AG08396 (cell line): ENCODE data around the gene NFYC.

Experiments used
- DNase-seq: peaks from one replicate; pipeline ENCODE4 v3.0.0; 2012; ENCODE audit warnings: low spot score, mixed read lengths

The NFYC gene

DNA sequence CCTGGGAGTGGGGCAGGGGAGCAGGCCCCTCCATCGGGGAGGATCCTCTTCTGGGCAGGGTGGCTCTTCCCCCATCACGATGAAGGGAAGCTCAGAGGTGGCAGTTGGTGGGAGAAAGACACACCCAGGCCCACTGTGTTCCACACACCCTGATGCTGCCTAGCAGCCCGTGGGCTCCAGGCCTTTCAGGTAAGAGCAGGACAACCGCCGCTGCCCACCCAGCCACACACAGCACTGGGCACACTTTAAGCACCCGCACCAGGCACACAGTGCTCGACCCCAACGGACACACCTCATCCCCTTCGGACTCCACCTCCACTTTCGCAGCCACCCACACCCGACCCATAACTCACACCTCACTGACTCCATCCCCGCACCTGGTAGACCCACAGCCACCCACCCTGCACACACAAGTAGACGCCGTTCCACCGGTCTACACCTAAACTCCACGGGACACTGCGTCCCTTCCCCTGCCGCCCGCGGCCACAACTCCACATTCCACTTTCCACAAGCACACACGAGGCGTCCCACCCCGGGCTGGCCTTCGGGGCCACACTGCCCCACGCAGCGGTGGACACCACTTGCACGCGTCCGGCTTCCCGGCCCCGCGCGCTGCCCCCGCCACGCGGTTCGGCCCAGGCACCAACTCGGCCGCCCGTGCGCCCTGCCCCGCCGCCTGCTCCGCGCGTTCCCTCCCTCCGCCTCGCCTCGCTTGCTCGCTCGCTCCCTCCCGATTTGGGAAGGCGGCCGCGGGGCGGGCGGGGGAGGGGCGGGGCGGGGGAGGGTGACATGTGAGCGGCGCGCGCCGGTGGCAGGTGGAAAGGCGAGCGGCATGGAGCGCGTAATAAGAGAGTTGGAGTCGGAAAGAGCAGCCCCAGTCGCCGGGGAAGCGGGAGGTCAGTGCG, 91.7 kb downstream of the NFYC start, which contains the start of gene KCNQ4:
KCNQ4 (plus strand) TSS at position 787 of the 905 bp plus-strand sequence. CDS start 307 bp downstream, outside the sequence.
- peak; percentile 58 for DNase-seq

DNA sequence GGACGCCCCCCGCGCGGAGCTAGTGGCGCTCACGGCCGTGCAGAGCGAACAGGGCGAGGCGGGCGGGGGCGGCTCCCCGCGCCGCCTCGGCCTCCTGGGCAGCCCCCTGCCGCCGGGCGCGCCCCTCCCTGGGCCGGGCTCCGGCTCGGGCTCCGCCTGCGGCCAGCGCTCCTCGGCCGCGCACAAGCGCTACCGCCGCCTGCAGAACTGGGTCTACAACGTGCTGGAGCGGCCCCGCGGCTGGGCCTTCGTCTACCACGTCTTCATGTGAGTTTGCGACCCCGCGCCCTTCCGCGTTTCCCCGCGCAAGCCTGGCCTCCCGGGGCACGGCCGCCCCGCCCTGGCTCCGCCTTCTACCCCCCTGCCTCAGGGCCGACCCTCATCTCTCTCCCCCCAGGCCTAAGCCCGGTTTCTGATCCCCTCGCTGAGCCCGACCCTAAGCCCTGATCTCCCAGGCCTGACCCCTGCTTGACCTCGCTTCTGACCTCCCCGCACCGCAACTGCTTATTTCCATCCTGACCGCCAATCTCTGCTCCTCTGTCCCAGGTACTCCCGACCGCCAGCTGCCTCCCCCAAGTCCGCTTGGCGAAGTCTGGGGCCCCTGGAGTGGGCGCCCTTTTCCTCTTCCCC, 92.8 kb downstream of the NFYC start:
- peak; percentile 56 for DNase-seq

DNA sequence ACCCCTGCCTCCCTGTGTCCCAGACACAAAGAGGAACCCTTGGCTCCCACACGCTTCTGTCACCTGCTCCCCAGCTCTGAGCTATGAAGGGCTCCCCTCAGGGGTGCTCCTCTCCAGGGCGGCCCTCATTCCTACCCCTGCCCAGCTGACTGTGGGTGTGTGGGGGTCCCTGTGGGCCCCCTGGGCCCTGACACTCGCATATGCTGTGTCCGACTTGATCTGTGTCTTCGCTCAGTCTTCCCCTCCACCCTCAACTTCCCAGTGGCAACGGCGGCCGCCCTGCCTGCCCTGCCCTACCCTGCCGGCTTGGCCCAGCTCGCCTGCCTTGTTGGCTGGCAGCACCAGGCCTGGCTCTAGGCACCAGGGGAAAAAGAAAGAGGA, 93.3 kb downstream of the NFYC start:
- no peak for DNase-seq

DNA sequence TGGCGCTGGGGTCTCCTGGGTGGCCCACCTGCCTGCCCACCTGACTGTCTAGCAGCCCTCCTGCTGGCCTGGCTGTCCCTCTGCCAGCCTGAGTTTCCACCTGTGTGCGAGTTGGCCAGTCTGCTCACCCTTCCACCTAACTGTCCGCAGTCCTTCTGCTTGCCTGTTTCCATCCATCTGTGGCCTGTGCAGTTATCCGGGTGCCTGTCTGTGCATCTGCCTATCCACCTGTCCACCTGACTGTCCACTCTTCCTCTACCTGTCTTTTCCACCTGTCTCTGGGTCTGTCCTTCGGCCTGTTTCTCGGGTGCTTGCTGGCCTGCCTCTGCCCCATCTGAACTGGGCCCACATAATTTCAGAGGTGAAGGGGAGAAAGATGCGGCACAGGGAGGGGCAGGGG, 93.9 kb downstream of the NFYC start:
- DNase-seq: no peak

DNA sequence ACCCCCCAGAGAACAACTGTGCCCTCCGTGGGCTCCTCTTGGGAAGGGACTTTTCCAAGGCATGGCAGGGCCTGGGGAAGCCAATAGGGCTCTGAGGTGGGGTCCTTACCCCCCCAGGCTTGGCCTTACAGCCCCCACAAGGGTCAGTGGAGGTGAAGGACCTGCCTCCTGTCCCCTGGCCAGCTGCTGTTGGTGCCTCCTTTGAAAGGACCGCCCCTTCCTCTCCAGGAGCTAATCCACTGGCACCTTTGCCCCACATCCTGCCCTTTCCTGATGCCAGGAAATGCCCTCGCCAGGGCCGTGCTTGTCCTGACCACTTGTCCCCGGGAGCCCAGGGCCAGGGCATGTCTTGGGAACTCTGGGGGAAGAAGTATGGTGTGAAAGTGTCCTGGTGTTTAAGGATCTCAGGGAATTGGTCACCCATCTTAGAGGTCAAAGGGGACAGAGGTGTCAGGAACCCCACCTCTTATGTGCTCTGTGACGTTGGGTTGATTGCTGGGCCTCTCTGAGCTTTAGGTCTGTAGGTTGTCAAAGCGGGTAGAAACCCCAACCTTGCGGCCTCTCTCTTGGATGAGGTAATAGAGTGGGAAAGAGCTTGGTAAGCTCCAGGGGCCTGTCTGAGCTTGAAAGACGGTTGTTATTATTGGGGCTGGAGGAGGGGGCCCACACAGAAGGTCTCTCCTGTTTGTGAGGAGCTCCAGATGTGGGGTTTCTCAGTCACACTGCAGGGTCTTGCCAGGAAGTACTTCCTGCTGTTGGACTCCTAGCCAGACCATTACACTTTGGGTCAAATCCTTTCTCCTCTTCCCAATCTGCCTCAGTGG, 94.9 kb downstream of the NFYC start:
- no peak for DNase-seq

DNA sequence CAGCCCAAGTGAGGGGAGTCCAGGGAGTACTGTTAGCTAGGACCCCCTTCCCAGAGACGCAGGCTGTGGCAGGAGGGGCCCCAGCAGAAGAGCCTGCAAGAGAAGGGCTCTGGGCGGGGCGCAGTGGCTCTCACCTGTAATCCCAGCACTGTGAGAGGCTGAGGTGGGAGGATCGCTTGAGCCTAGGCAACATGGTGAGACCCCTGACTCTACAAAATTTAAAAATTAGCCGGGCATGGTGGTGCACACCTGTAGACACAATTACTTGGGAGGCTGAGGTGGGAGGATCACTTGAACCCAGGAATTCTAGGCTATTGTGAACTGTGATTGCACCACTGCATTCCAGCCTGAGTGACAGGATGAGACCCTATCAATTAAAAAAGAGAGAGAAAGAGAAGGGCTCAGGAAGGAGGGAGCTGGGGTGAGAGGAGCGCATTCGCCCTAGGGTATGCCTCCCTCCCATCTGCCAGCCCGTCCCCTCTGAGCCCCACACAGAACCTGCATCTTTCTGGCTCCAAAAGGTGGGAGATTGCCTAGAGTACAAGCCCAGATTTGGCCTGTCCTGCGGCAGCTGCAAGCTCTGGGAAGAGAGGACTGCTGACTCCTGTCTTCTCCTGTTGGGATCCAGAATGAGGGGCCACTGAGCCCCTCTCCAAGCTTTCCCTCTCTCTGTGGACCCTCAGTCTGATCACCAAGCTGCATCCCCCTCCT, 95.6 kb downstream of the NFYC start:
- no peak for DNase-seq

DNA sequence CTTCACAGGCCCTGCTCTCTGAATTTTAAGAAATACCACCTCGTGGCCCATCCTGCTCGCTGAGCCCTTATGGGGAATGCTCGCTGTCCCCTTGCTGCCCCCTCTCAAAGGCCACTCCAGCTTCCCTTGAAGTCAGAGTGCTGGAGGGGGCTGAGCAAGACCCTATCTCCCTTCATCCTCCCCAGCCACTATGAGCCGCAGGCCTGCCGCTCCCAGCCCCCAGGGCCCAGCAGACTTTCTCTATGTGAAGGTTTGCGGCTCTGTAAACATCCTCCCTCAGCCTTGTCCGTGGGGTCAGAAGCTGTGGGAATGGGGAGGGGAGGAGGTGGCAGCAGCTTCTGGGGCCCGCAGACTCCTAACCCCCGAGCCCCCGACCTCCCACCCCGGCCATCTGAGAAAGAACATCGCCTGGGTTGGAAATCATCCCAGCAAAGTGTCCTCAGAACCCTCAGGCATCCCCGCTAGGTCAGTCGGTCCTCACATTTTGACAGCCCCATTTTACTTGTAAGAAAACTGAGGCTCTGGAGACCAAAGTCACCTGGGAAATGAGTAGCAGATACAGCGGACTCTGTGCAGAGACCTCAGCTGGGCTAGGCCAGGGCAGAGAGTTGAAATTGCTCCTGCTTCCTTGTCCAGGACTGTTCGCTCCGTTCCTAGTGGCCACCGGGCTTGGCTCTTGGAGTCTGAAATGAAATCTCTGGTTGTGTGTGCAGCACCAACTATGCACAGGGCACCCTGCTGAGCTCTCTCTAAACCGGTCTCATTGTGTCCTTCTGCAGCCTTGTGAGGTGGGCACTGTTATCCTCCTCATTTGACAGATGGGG, 96.4 kb downstream of the NFYC start:
- DNase-seq: no peak

DNA sequence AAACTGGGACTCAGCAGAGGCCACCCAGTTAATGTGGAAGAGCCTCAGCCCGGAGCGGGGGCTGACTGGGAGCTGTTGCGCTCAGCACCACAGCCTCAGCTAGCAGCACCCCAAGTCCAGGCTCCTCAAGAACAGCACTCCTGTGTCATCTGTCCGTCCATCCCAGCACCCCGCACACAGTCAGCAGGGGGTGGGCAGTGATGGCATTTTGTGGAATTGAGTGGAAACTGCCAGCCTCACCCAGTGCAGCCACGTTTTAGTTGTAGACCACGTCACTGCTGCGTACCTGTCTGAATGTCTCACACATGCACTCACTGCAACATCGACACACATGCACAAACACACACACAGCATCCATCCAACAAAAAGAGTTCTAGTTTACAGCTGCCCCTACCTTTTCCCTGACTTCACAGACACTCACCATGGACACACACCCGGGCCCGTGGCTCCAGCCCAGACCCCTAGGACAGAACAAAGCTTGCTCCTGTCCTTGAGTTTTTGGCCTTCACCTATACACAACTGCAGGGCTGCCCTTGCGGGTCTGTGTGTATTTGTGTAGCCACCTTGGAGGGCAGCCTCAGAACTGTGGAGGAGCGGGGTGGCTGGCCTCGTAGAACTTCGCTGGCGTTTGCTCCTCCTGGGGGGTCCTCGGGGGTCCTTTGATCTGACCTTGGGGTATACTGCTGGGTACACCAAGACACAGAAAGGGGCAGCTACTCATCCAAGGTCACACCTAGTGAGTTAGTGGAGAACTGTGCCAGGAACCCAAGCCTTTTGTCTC, 97.2 kb downstream of the NFYC start:
- no peak for DNase-seq

DNA sequence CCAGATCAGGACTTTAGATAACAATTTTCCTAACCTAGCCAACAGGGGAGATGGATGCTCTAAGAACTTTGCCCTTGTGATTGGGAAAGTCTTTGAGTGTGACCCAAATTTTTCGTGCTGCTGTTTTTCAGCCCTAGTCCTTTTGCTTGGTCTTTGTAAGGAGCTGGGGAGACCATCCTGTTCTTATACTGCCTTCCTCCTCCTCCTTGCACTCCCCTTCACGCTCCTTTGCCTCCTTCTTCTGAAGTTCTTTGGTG, 97.8 kb downstream of the NFYC start:
- DNase-seq: no peak

DNA sequence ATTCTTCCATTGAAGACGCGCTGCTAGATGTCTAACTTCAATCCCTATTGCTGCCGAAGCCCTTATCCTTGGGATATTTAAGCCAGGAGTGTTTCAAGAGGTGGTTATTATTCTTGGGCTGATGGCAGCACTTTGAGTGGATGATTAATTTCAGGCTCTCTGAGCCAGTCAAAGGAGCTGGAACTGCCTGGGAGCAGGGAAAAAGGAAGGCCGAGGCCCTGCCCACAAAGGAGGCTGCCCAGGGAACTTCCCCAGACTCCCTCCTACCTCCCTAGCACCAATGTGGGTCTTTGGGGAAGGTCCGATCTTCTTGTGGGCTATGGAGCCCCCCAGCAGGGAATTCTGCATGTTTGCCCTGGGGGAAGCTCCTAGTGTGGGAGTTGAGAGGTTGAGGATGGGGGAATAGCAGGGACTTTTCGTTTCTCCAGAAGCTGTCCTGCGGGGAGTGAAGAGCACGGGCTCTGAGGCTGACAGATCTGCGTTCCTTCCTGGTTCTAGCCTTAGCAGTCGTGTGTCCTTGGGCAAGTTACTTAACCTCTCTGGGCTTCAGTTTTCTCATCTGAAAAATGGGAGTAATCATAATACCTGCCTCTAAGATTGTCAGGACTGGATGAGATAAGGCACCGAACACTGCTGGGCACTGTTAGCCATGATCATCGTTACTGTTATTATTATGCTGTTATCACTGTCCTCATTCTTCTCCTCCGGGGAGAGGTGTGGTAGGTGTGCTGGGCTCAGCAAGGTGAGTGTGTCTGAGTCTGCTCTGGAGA, 98.3 kb downstream of the NFYC start:
- DNase-seq: no peak

DNA sequence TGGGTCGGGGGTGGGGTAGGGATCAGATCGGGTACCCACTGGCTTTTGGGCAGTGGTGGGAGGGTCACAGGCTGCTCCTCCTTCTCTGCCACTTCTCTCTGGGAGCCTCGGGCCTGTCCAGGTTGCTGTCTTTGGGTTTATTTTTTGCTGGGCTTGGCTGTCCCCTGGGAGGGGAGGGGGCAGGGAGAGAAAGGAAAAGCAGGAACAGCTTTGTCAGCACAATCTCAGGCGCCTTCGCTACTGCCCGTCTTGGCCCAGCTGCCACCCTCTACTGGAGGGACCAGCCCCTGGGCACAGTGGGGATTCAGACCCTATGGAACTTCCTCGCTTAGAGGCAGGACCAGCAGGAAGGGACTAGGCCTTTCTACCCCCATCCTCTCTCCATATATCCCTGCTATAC, 100.5 kb downstream of the NFYC start:
- DNase-seq: no peak

DNA sequence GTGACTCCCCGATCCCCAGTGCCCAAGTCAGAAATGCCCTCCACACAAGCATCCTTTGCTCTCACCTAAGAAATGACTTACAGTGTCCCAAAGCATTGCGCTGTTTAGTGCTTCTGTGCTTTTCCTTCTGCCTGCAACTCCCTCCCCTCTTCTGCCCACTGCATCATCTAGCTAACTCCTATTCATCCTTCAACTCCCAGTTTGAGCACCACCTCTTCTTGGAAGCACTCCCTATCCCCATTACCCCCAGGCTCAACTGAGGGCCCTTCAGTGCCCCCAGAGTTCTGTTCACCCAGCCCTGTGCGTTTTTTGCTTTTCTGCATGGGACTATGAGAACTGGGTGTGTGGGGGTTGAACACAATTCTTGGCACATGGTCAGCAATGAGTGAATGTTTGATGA, 102.1 kb downstream of the NFYC start:
- DNase-seq: no peak

DNA sequence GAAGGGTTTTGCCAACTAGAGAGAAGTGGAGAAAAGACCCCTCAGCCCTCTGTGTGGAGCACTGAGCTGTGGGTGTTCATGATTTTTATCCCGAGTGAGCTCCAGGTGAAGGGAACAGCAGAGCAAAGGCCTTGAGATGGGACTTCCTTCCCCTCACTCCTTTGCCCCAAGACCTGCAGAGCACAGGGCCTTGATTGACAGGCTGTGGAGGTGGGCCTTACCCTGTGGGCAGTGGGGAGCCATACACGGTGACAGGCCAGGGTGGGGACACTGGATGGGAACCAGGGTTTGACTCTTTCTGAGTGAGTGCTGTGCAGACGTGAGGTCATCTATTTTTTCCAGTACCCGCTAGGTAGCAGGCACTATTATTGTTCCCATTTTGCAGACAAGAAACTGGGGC, 102.5 kb downstream of the NFYC start:
- no peak for DNase-seq

DNA sequence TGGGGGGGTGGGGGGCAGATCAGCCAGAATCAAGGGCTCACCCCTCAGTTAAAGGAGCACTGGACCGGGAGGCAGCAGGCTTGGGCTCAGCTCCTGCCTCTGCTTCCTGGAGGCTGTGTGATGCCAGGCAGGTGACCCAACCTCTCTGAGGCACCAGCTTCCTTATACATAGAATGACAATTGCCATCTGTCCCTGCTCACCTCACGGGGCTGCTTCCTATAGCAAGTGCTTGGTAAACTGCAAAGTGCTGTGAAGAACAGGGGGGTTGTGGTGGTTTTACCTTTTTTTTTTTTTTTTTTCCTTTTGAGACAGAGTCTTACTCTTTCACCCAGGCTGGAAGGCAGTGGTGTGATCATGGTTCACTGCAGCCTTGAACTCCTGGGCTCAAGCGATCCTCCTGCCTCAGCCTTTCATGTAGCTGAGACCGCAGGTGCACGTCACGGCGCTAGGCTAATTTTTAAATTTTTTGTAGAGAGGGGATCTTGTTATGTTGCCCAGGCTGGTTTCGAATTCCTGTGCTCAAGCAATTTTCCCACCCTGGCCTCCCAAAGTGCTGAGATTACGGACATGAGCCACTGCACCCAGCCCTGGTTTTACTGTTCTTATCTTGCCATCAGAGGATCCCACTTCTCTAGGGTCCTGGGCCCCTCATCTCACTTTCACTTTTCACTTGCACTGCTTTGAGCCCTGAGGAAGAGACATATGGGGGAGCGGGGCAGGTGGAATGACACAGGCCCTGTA, 103.6 kb downstream of the NFYC start:
- no peak for DNase-seq

DNA sequence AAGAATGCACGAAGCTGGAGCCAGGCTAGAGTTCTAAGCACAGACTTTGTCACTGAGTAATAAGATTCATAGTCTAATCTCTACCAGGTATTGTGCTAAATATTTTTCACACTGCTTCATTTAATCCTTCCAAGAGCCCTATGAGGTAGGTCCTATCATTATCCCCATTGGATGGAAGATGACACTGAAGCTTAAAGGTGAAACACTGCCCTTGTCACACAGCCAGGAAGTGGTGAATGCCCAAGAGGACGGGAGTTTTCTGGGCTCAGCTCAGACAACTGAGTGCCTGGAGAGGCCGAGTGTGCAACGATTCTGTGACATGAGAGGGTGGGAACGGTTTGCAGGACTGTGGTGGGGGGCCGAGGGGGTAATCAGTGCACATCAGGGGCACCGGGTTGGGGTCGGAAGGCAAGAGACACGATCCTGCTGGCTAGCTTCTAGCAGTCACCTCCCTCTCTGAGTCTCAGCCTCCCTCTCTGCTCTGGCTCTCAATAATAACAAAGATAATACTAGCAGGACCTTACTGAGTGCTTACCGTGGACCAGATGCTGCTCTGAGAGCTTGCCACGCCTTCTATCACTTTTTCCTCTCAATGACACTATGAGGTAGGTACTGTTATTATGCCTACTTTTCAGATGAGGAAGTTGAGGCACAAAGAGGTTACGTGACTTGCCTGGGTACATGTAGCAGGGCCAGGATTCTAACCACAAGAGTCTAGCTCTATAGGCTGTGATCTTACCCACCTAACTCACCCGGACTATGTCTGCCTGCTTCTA, 104.5 kb downstream of the NFYC start:
- no peak for DNase-seq

DNA sequence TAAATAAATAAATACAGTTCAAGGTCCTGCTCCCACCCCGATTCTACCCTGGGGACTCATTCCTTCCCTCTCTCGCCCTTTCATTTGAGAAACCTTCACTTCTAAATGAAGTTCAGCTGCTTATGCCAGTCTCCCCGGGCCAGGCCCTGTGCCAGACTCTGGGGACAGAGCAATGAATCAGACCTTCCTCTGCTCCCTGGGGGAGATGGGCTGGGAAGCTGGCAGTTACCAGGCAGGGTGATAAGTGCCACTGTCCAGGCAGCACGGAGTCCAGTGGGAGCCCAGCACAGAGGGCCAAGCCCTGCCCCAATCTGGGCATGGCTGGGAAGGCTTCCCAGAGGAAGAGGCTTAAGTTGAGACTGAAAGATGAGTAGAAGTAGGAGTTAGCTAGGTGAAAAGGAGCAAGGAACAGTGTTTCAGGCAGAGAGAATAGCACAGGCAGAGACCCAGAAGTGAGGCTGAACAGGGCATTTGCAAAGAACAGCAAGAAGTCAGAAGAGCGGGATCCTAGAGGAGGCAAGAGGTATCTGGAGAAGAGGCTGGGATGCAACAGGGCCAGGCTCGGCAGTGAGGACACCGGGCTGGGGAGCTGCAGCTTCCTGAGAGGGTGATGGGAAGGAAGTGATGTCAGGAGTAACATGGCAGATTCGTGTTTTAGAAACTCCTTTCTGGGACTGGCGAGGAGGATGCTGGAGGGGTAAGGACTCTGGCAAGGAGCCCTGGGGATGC, 105.6 kb downstream of the NFYC start:
- no peak for DNase-seq

DNA sequence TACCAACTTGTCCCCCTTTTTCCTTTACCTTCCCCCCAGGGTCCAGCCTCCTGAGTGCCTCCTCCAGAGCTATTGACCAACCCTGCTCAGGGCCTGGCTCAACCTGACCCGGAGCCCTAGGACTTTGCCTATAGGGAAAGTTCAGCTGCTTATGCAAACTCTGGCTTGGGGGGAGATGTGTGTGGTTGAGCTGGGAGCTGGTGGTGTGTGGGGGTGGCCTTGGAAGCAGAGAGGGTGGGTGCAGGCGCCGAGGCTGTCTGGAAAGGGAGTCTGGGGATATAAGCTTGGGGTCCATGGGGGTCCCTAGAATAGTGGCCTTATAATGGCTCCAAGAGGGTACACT, 106.1 kb downstream of the NFYC start:
- no peak for DNase-seq
